ENCODE measurements around the gene ZDHHC14.

- TF ChIP-seq CTCF (IDR thresholded peaks at IDR 0.05): no peak
- no peak for TF ChIP-seq POLR2A (IDR thresholded peaks at IDR 0.05)
These were observed 336.4 kb downstream of the ZDHHC14 start for GRCh38 chr6:157717340-157717748.

Data from ovary (tissue), 3 donors.